EL (cell line): ENCODE results near the gene CRELD1.

ENCODE experiments used
- DNase-seq: peaks from one replicate; pipeline ENCODE4 v3.0.0-alpha.2; 2016

The CRELD1 gene

GRCh38 chr3:9906480-9906879 lies 27.2 kb upstream of the CRELD1 start:
- no peak for DNase-seq

- DNase-seq: no peak
These were observed 25.3 kb upstream of the CRELD1 start for GRCh38 chr3:9908286-9908685.

- no peak for DNase-seq
These were observed 24.2 kb upstream of the CRELD1 start for GRCh38 chr3:9909221-9910013.

GRCh38 chr3:9911863-9912262 lies 21.8 kb upstream of the CRELD1 start:
- DNase-seq: no peak

GRCh38 chr3:9912294-9912935 lies 21.2 kb upstream of the CRELD1 start:
- peak; percentile 40 for DNase-seq

- no peak for DNase-seq
These were observed 20.0 kb upstream of the CRELD1 start for GRCh38 chr3:9913601-9914000.

GRCh38 chr3:9914011-9914410 lies 19.6 kb upstream of the CRELD1 start:
- DNase-seq: no peak

- no peak for DNase-seq
These were observed 18.9 kb upstream of the CRELD1 start for GRCh38 chr3:9914559-9915253.

GRCh38 chr3:9915254-9916141 lies 18.1 kb upstream of the CRELD1 start:
- DNase-seq: peak; percentile 80

- DNase-seq: peak; percentile 54
These were observed 17.3 kb upstream of the CRELD1 start for GRCh38 chr3:9916346-9916733.

GRCh38 chr3:9916734-9917680 lies 16.6 kb upstream of the CRELD1 start, which contains the start of gene IL17RC:
Gene IL17RC (plus strand): TSS chr3:9917098. CDS start chr3:9917316, 218 bp downstream.
- peak; percentile 94 for DNase-seq

GRCh38 chr3:9917820-9918219 lies 15.8 kb upstream of the CRELD1 start:
- no peak for DNase-seq

- no peak for DNase-seq
These were observed 15.2 kb upstream of the CRELD1 start for GRCh38 chr3:9918261-9919038.

GRCh38 chr3:9928158-9928557 lies 5.5 kb upstream of the CRELD1 start:
- DNase-seq: no peak

GRCh38 chr3:9930804-9931418 lies 2.7 kb upstream of the CRELD1 start:
- DNase-seq: no peak

GRCh38 chr3:9932535-9932842 lies 1.1 kb upstream of the CRELD1 start:
- no peak for DNase-seq

GRCh38 chr3:9932843-9933560 lies 632 bp upstream of the CRELD1 start:
- peak; percentile 80 for DNase-seq

GRCh38 chr3:9934235-9934621 lies 594 bp downstream of the CRELD1 start:
- DNase-seq: no peak

GRCh38 chr3:9934993-9935392 lies 1.4 kb downstream of the CRELD1 start:
- DNase-seq: no peak
